ENCODE measurements around the gene PDZK1. TPM values are rescaled to one million over a fixed set of nuclear protein-coding genes. Genes with fewer than 3 reads are reported as not detected.
A peak's percentile ranks its signal among the peaks of the same experiment; 100 is the strongest.

PDZK1 gene
- total RNA-seq, 1 experiment from 2014 or later = 1.3 TPM

GRCh38 chr1:145747398-145748247 is 40.5 kb upstream of the PDZK1 start:
- CTCF ChIA-PET = no interaction called here

GRCh38 chr1:145740269-145740668 is 33.1 kb upstream of the PDZK1 start:
- intact Hi-C loops (cut with micrococcal nuclease; ENCODE audit: unreplicated experiment) = loop anchor here (5.0 kb wide), 1 partner anchor 42 kb away; no protein-coding TSS in a partner anchor
- Mint-ChIP-seq H3K36me3 (ENCODE audit: insufficient read depth, unreplicated experiment) (peaks cover 3% of the 10 kb centered on the region), H3K27ac (ENCODE audit: unreplicated experiment) (no peak overlapping the region)

More at GRCh38 chr1:145747398-145748247, 40.5 kb upstream of the PDZK1 start:
- H3K27ac Mint-ChIP-seq (ENCODE audit: unreplicated experiment) = no peak overlapping the region
- TF ChIP-seq CTCF (IDR thresholded peaks at IDR 0.05; ENCODE audit: unreplicated experiment) = no peak
- intact Hi-C loops (cut with micrococcal nuclease; ENCODE audit: unreplicated experiment) = no loop called here
- no peaks in the 10 kb centered on the region for H3K9me3 Mint-ChIP-seq (ENCODE audit: low read depth, unreplicated experiment)
- H3K27me3 Mint-ChIP-seq (ENCODE audit: unreplicated experiment) = no peaks in the 10 kb centered on the region
- H3K4me1 Mint-ChIP-seq (ENCODE audit: low read depth, unreplicated experiment) = no peaks in the 10 kb centered on the region
- DNase-seq = no peak
- no TSS peak for BruUV-seq (replicated peaks)
- H3K36me3 Mint-ChIP-seq (ENCODE audit: insufficient read depth, unreplicated experiment) = peaks cover 4% of the 10 kb centered on the region
- H3K4me3 Mint-ChIP-seq (ENCODE audit: low read depth, unreplicated experiment) = no peak overlapping the region

GRCh38 chr1:145736191-145736590 is 29.0 kb upstream of the PDZK1 start:
- BruUV-seq (replicated peaks) = no TSS peak
- Mint-ChIP-seq H3K36me3 (ENCODE audit: insufficient read depth, unreplicated experiment) (no peaks in the 10 kb centered on the region), H3K4me1 (ENCODE audit: low read depth, unreplicated experiment) (peaks cover 23% of the 10 kb centered on the region), H3K27ac (ENCODE audit: unreplicated experiment) (no peak overlapping the region), H3K4me3 (ENCODE audit: low read depth, unreplicated experiment) (no peak overlapping the region), H3K27me3 (ENCODE audit: unreplicated experiment) (peaks cover 13% of the 10 kb centered on the region), H3K9me3 (ENCODE audit: low read depth, unreplicated experiment) (no peaks in the 10 kb centered on the region)
- CTCF ChIA-PET = no interaction called here
- intact Hi-C loops (cut with micrococcal nuclease; ENCODE audit: unreplicated experiment) = loop anchor here (10.0 kb wide), 1 partner anchor 89 kb away; the partner anchor contains the start of genes POLR3C and RNF115
- TF ChIP-seq CTCF (IDR thresholded peaks at IDR 0.05; ENCODE audit: unreplicated experiment) = no peak
- no peak for DNase-seq

More at GRCh38 chr1:145740269-145740668, 33.1 kb upstream of the PDZK1 start:
- H3K4me3 Mint-ChIP-seq (ENCODE audit: low read depth, unreplicated experiment) = no peak overlapping the region
- H3K9me3 Mint-ChIP-seq (ENCODE audit: low read depth, unreplicated experiment) = no peaks in the 10 kb centered on the region
- no TSS peak for BruUV-seq (replicated peaks)
- CTCF ChIA-PET = interaction anchor here (0.6 to 1.5 kb wide), 5 partner anchors 10 to 308 kb away, joined by 3 to 8 read pairs (median 3); partner anchors contain the start of gene NUDT17
- H3K27me3 Mint-ChIP-seq (ENCODE audit: unreplicated experiment) = no peaks in the 10 kb centered on the region
- no peak for TF ChIP-seq CTCF (IDR thresholded peaks at IDR 0.05; ENCODE audit: unreplicated experiment)
- H3K4me1 Mint-ChIP-seq (ENCODE audit: low read depth, unreplicated experiment) = peaks cover 23% of the 10 kb centered on the region
- DNase-seq = peak; percentile 9

GRCh38 chr1:145730900-145731299 is 23.7 kb upstream of the PDZK1 start:
- Mint-ChIP-seq H3K27me3 (ENCODE audit: unreplicated experiment) (peaks cover 13% of the 10 kb centered on the region), H3K4me3 (ENCODE audit: low read depth, unreplicated experiment) (no peak overlapping the region), H3K27ac (ENCODE audit: unreplicated experiment) (no peak overlapping the region), H3K9me3 (ENCODE audit: low read depth, unreplicated experiment) (no peaks in the 10 kb centered on the region), H3K4me1 (ENCODE audit: low read depth, unreplicated experiment) (peaks cover 23% of the 10 kb centered on the region), H3K36me3 (ENCODE audit: insufficient read depth, unreplicated experiment) (no peaks in the 10 kb centered on the region)
- DNase-seq = peak; percentile 19
- BruUV-seq (replicated peaks) = no TSS peak
- CTCF ChIA-PET = no interaction called here
- intact Hi-C loops (cut with micrococcal nuclease; ENCODE audit: unreplicated experiment) = loop anchor here (10.0 kb wide), 1 partner anchor 94 kb away; the partner anchor contains the start of genes POLR3C and RNF115
- TF ChIP-seq CTCF (IDR thresholded peaks at IDR 0.05; ENCODE audit: unreplicated experiment) = no peak
